Measurements from ENCODE around the gene NOS2.
"Not testable (repeated sequence)": the region's sequence is repeated elsewhere in the genome, so short reads cannot be mapped to it uniquely, and the experiment has no call there.

NOS2 gene

GRCh38 chr17:27836651-27837050 is 36.3 kb upstream of the NOS2 start:
- Histone ChIP-seq H3K9ac (no peak overlapping the region), H3K4me3 (no peak overlapping the region), H3K27me3 (no peaks in the 10 kb centered on the region), H3K4me1 (no peaks in the 10 kb centered on the region), H4K20me1 (no peaks in the 10 kb centered on the region), H3K36me3 (no peaks in the 10 kb centered on the region), H3K4me2 (no peak overlapping the region), H3K27ac (no peak overlapping the region), H3K9me3 (peaks cover 9% of the 10 kb centered on the region)
- no peak for TF ChIP-seq Cebpa-rat (IDR thresholded peaks at IDR 0.05)

- Histone ChIP-seq H3K36me3 (no peaks in the 10 kb centered on the region), H3K27ac (no peak overlapping the region), H3K4me1 (no peaks in the 10 kb centered on the region), H3K27me3 (no peaks in the 10 kb centered on the region), H3K9me3 (peaks cover 9% of the 10 kb centered on the region), H3K4me3 (no peak overlapping the region), H4K20me1 (no peaks in the 10 kb centered on the region), H3K4me2 (no peak overlapping the region), H3K9ac (no peak overlapping the region)
- TF ChIP-seq Cebpa-rat (IDR thresholded peaks at IDR 0.05) = no peak
These were observed 34.2 kb upstream of the NOS2 start for GRCh38 chr17:27834571-27834970.

GRCh38 chr17:27832831-27833230 is 32.5 kb upstream of the NOS2 start:
- H3K27ac ChIP-seq = no peak overlapping the region
- H3K9me3 ChIP-seq = peaks cover 9% of the 10 kb centered on the region
- H4K20me1 ChIP-seq = no peaks in the 10 kb centered on the region
- no peak overlapping the region for H3K9ac ChIP-seq
- H3K4me3 ChIP-seq = no peak overlapping the region
- H3K4me1 ChIP-seq = no peaks in the 10 kb centered on the region
- H3K27me3 ChIP-seq = no peaks in the 10 kb centered on the region
- TF ChIP-seq Cebpa-rat (IDR thresholded peaks at IDR 0.05) = no peak
- no peaks in the 10 kb centered on the region for H3K36me3 ChIP-seq
- H3K4me2 ChIP-seq = no peak overlapping the region

GRCh38 chr17:27829888-27830287 is 29.6 kb upstream of the NOS2 start:
- not testable (repeated sequence) for H3K9me3 ChIP-seq, H3K36me3 ChIP-seq, H3K27ac ChIP-seq, H3K9ac ChIP-seq, H3K4me2 ChIP-seq, H3K4me1 ChIP-seq, H4K20me1 ChIP-seq, H3K27me3 ChIP-seq, H3K4me3 ChIP-seq

- H3K36me3 ChIP-seq, H3K9me3 ChIP-seq, H3K4me3 ChIP-seq, H3K27me3 ChIP-seq, H3K9ac ChIP-seq, H3K4me1 ChIP-seq, H4K20me1 ChIP-seq, H3K27ac ChIP-seq, H3K4me2 ChIP-seq: not testable (repeated sequence)
These were observed 28.9 kb upstream of the NOS2 start for GRCh38 chr17:27829143-27829711.

- Histone ChIP-seq H3K4me2 (no peak overlapping the region), H3K36me3 (no peaks in the 10 kb centered on the region), H4K20me1 (no peaks in the 10 kb centered on the region), H3K9ac (no peak overlapping the region), H3K4me3 (no peak overlapping the region), H3K4me1 (no peaks in the 10 kb centered on the region), H3K27me3 (no peaks in the 10 kb centered on the region), H3K9me3 (peaks cover 30% of the 10 kb centered on the region), H3K27ac (no peak overlapping the region)
- no peak for TF ChIP-seq Cebpa-rat (IDR thresholded peaks at IDR 0.05)
These were observed 25.1 kb upstream of the NOS2 start for GRCh38 chr17:27825459-27825858.

GRCh38 chr17:27824745-27825144 is 24.4 kb upstream of the NOS2 start:
- no peaks in the 10 kb centered on the region for H4K20me1 ChIP-seq
- no peaks in the 10 kb centered on the region for H3K36me3 ChIP-seq
- no peak overlapping the region for H3K9ac ChIP-seq
- TF ChIP-seq Cebpa-rat (IDR thresholded peaks at IDR 0.05) = no peak
- peaks cover 35% of the 10 kb centered on the region for H3K9me3 ChIP-seq
- no peaks in the 10 kb centered on the region for H3K4me1 ChIP-seq
- no peak overlapping the region for H3K4me3 ChIP-seq
- H3K27ac ChIP-seq = no peak overlapping the region
- no peak overlapping the region for H3K4me2 ChIP-seq
- H3K27me3 ChIP-seq = no peaks in the 10 kb centered on the region

- H3K4me3 ChIP-seq = no peak overlapping the region
- H3K4me2 ChIP-seq = no peak overlapping the region
- H3K27ac ChIP-seq = no peak overlapping the region
- peaks cover 35% of the 10 kb centered on the region for H3K9me3 ChIP-seq
- H3K4me1 ChIP-seq = no peaks in the 10 kb centered on the region
- no peak for TF ChIP-seq Cebpa-rat (IDR thresholded peaks at IDR 0.05)
- no peaks in the 10 kb centered on the region for H3K27me3 ChIP-seq
- H3K36me3 ChIP-seq = no peaks in the 10 kb centered on the region
- H4K20me1 ChIP-seq = no peaks in the 10 kb centered on the region
- no peak overlapping the region for H3K9ac ChIP-seq
These were observed 23.9 kb upstream of the NOS2 start for GRCh38 chr17:27824176-27824715.

GRCh38 chr17:27822108-27822507 is 21.8 kb upstream of the NOS2 start:
- not testable (repeated sequence) for H3K27ac ChIP-seq

GRCh38 chr17:27821318-27821717 is 21.0 kb upstream of the NOS2 start:
- H3K4me2 ChIP-seq = no peak overlapping the region
- peaks cover 35% of the 10 kb centered on the region for H3K9me3 ChIP-seq
- TF ChIP-seq Cebpa-rat (IDR thresholded peaks at IDR 0.05) = no peak
- no peaks in the 10 kb centered on the region for H3K36me3 ChIP-seq
- H3K4me3 ChIP-seq = no peak overlapping the region
- H3K27me3 ChIP-seq = no peaks in the 10 kb centered on the region
- no peak overlapping the region for H3K27ac ChIP-seq
- H4K20me1 ChIP-seq = no peaks in the 10 kb centered on the region
- no peaks in the 10 kb centered on the region for H3K4me1 ChIP-seq
- no peak overlapping the region for H3K9ac ChIP-seq

More at GRCh38 chr17:27822108-27822507, 21.8 kb upstream of the NOS2 start:
- H4K20me1 ChIP-seq, H3K9ac ChIP-seq, H3K4me1 ChIP-seq, H3K36me3 ChIP-seq, H3K4me3 ChIP-seq, H3K27me3 ChIP-seq, H3K4me2 ChIP-seq: not testable (repeated sequence)
- H3K9me3 ChIP-seq = peaks cover 35% of the 10 kb centered on the region

- H3K4me1 ChIP-seq = no peaks in the 10 kb centered on the region
- H3K9ac ChIP-seq = no peak overlapping the region
- no peaks in the 10 kb centered on the region for H3K27me3 ChIP-seq
- no peak overlapping the region for H3K27ac ChIP-seq
- TF ChIP-seq Cebpa-rat (IDR thresholded peaks at IDR 0.05) = no peak
- no peak overlapping the region for H3K4me2 ChIP-seq
- peaks cover 35% of the 10 kb centered on the region for H3K9me3 ChIP-seq
- no peaks in the 10 kb centered on the region for H3K36me3 ChIP-seq
- no peaks in the 10 kb centered on the region for H4K20me1 ChIP-seq
- no peak overlapping the region for H3K4me3 ChIP-seq
These were observed 18.8 kb upstream of the NOS2 start for GRCh38 chr17:27819145-27819544.

All from BLaER1 (cell line).